H9 (cell line): ENCODE results near the gene TMCC2. TPM values are rescaled to one million over a fixed set of nuclear protein-coding genes. Genes with fewer than 3 reads are reported as not detected.
A peak's percentile ranks its signal among the peaks of the same experiment; 100 is the strongest.

ENCODE experiments used
- DNase-seq: peaks from one replicate; pipeline ENCODE4 v3.0.0-alpha.2; 2017
- H2AFZ ChIP-seq: one replicate; pipeline ENCODE4 v1.6.1; 2013; ENCODE audit warnings: mild to moderate bottlenecking, low read length, control low read depth, moderate library complexity
- H2AK5ac ChIP-seq: 2 replicates; pipeline ENCODE4 v1.6.1; 2013; ENCODE audit warnings: low read length, control low read depth, mixed read lengths; ENCODE audit not compliant: insufficient read length
- H2BK120ac ChIP-seq: one replicate; pipeline ENCODE4 v1.6.1; 2013; ENCODE audit warnings: low read depth, mild to moderate bottlenecking, low read length, control low read depth, inconsistent platforms; ENCODE audit not compliant: poor library complexity, severe bottlenecking
- H2BK12ac ChIP-seq: 2 replicates; pipeline ENCODE4 v1.6.1; 2013; ENCODE audit warnings: low read length, control low read depth, mixed read lengths, low read depth; ENCODE audit not compliant: insufficient read length
- H2BK15ac ChIP-seq: 2 replicates; pipeline ENCODE4 v1.6.1; 2013; ENCODE audit warnings: low read depth, low read length, control low read depth
- H2BK20ac ChIP-seq: one replicate; pipeline ENCODE4 v1.6.1; 2013; ENCODE audit warnings: low read depth, mild to moderate bottlenecking, low read length, control low read depth, inconsistent platforms; ENCODE audit not compliant: poor library complexity, severe bottlenecking
- H2BK5ac ChIP-seq: 2 replicates; pipeline ENCODE4 v1.6.1; 2013; ENCODE audit warnings: low read length, control low read depth, mixed read lengths; ENCODE audit not compliant: insufficient read length
- H3K14ac ChIP-seq: 2 replicates; pipeline ENCODE4 v1.6.1; 2013; ENCODE audit warnings: low read length, control low read depth; ENCODE audit not compliant: insufficient read depth
- H3K18ac ChIP-seq: 2 replicates; pipeline ENCODE4 v1.6.1; 2013; ENCODE audit warnings: low read depth, mild to moderate bottlenecking, mixed read lengths, low read length, control low read depth; ENCODE audit not compliant: insufficient read length
- H3K23ac ChIP-seq: 2 replicates; pipeline ENCODE4 v1.6.1; 2013; ENCODE audit warnings: low read length, control low read depth, mixed read lengths, low read depth; ENCODE audit not compliant: insufficient read length
- H3K23me2 ChIP-seq: 2 replicates; pipeline ENCODE4 v1.6.1; 2013; ENCODE audit warnings: low read depth, mild to moderate bottlenecking, mixed read lengths, low read length, control low read depth; ENCODE audit not compliant: insufficient read length, poor library complexity, severe bottlenecking
- H3K27ac ChIP-seq: 2 replicates; pipeline ENCODE4 v1.5.1; 2013; ENCODE audit warnings: low read length, control low read depth, mixed read lengths, low read depth; ENCODE audit not compliant: insufficient read length
- H3K27me3 ChIP-seq: 2 replicates; pipeline ENCODE4 v1.6.1; 2013; ENCODE audit warnings: low read length, control low read depth, inconsistent platforms; ENCODE audit not compliant: insufficient read depth
- H3K4ac ChIP-seq: 2 replicates; pipeline ENCODE4 v1.6.1; 2013; ENCODE audit warnings: low read depth, mild to moderate bottlenecking, control low read depth, inconsistent platforms, low read length, moderate library complexity
- H3K4me1 ChIP-seq: 2 replicates; pipeline ENCODE4 v1.6.1; 2013; ENCODE audit warnings: low read length, control low read depth, inconsistent platforms; ENCODE audit not compliant: insufficient read depth
- H3K4me2 ChIP-seq: 2 replicates; pipeline ENCODE4 v1.6.1; 2013; ENCODE audit warnings: low read length, control low read depth, mixed read lengths; ENCODE audit not compliant: insufficient read length, insufficient read depth
- H3K56ac ChIP-seq: 2 replicates; pipeline ENCODE4 v1.6.1; 2013; ENCODE audit warnings: low read depth, mild to moderate bottlenecking, mixed read lengths, low read length, control low read depth; ENCODE audit not compliant: insufficient read length
- H3K79me1 ChIP-seq: 2 replicates; pipeline ENCODE4 v1.6.1; 2013; ENCODE audit warnings: low read depth, mild to moderate bottlenecking, moderate library complexity, low read length, control low read depth, inconsistent platforms; ENCODE audit not compliant: insufficient read depth, poor library complexity, severe bottlenecking
- H3K79me2 ChIP-seq: 2 replicates; pipeline ENCODE4 v1.6.1; 2013; ENCODE audit warnings: low read length, control low read depth, inconsistent platforms; ENCODE audit not compliant: insufficient read depth
- H3K9ac ChIP-seq: 2 replicates; pipeline ENCODE4 v1.6.1; 2013; ENCODE audit warnings: low read length, control low read depth, mixed read lengths; ENCODE audit not compliant: insufficient read length; ENCODE audit errors: extremely low read depth
- H3K9me3 ChIP-seq: one replicate; pipeline ENCODE4 v1.6.1; 2013; ENCODE audit warnings: low read depth, low read length, inconsistent platforms; ENCODE audit not compliant: control insufficient read depth
- H3T11ph ChIP-seq: one replicate; pipeline ENCODE4 v1.6.1; 2013; ENCODE audit warnings: mild to moderate bottlenecking, low read length, control low read depth, inconsistent platforms
- H4K20me1 ChIP-seq: one replicate; pipeline ENCODE4 v1.6.1; 2013; ENCODE audit not compliant: control insufficient read depth, insufficient read length, insufficient read depth
- H4K5ac ChIP-seq: 2 replicates; pipeline ENCODE4 v1.6.1; 2013; ENCODE audit warnings: low read depth, mild to moderate bottlenecking, mixed read lengths, low read length, control low read depth; ENCODE audit not compliant: insufficient read length
- H4K8ac ChIP-seq: replicated peaks from 2 replicates; pipeline ENCODE4 v1.6.1; 2013; ENCODE audit warnings: low read length, control low read depth, mixed read lengths, low read depth; ENCODE audit not compliant: insufficient read length
- H4K91ac ChIP-seq: 2 replicates; pipeline ENCODE4 v1.6.1; 2013; ENCODE audit warnings: low read depth, mild to moderate bottlenecking, moderate library complexity, mixed read lengths, low read length, control low read depth; ENCODE audit not compliant: insufficient read length
- H3K27ac Mint-ChIP-seq, 3 experiments: 2 replicates in 2 of 3; 3 replicates in 1 of 3; pipeline ENCODE4 v1.8.0; 2020 to 2021; ENCODE audit warnings: mixed read lengths in 3 of 3, mild to moderate bottlenecking in 1 of 3, moderate library complexity in 1 of 3
- H3K27me3 Mint-ChIP-seq: 2 replicates; pipeline ENCODE4 v1.8.0; 2021; ENCODE audit warnings: low read depth, mild to moderate bottlenecking, moderate library complexity, mixed read lengths
- H3K36me3 Mint-ChIP-seq, 3 experiments: 2 replicates in 2 of 3; 3 replicates in 1 of 3; pipeline ENCODE4 v1.8.0; 2020 to 2021; ENCODE audit warnings: low read depth in 3 of 3, mixed read lengths in 3 of 3; ENCODE audit not compliant: insufficient read depth in 1 of 3
- H3K4me1 Mint-ChIP-seq, 2 experiments: 2 replicates each; pipeline ENCODE4 v1.8.0; 2020; ENCODE audit warnings: mixed read lengths in 2 of 2
- H3K4me3 Mint-ChIP-seq, 2 experiments: 2 replicates in 1 of 2; 3 replicates in 1 of 2; pipeline ENCODE4 v1.8.0; 2020 to 2021; ENCODE audit warnings: mild to moderate bottlenecking in 2 of 2, mixed read lengths in 2 of 2, moderate library complexity in 1 of 2
- H3K9me3 Mint-ChIP-seq, 2 experiments: 2 replicates in 1 of 2; 3 replicates in 1 of 2; pipeline ENCODE4 v1.8.0; 2020; ENCODE audit warnings: mild to moderate bottlenecking in 2 of 2, mixed read lengths in 2 of 2, moderate library complexity in 1 of 2
- CTCF ChIP-seq: fragments of 200-600 bp; sonication (generic); conservative IDR thresholded peaks from 3 replicates; pipeline ENCODE4 v1.8.0; 2021; ENCODE audit warnings: antibody characterized with exemption, mild to moderate bottlenecking
- WGBS: extraction: QIAGEN DNeasy Blood & Tissue Kit; methylation state at CpG from one replicate; pipeline ENCODE4 v1.1.7; 2013; ENCODE audit warnings: missing lambda C conversion rate, low lambda C conversion rate, mixed read lengths; ENCODE audit not compliant: insufficient read length; ENCODE audit errors: extremely low coverage; 5-methylcytosine and 5-hydroxymethylcytosine counted together
- total RNA-seq: library from RNA; stranded (reverse); gene quantifications from 2 replicates; pipeline ENCODE4 v1.2.1, GENCODE V29; 2021

TMCC2 gene
- total RNA-seq, 1 experiment from 2014 or later = 11.7 TPM

DNA sequence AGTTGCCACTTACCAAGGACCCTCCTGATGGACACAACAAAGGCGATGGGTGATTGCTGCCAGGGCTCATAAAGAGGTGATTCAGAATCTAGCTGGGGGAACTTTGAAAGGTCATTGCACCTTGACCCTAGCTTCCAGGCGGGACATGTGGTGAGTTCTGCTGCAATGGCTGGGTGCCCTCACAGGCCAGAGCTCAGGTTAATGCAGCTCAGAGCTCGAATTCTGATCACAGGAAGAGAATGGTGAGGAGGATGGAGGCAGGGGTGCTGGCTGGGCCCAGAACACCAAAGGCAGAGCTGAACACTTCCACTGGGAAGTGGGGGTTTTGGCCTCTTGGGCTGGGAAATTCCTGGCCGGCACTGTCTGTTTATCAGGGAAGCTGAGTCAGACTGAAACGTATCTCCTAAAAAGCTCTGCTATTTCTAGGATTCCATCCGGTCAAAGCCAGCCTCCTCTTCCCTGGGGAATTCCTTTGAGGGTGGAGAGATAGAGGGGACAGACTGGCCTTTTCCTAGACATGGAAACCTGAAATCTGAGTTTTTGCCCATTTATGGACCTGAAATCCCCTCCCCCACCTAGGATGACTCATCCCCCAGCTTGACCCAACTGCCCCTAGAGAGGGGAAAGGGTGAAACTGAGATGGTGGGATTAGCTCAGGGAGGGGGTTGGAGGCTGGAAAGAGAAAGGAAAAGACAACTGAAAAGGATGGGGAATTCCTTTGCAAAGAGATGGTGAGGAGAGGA lies 66.6 kb downstream of the TMCC2 start:
- WGBS = no CpG with 5 or more reads among the region's 6 CpGs
- Mint-ChIP-seq H3K36me3 (no peaks in the 10 kb centered on the region; a peak in 1 of 7 replicates), H3K9me3 (no peaks in the 10 kb centered on the region), H3K27ac (peak overlapping the region; percentile 96 to 100 (median 97)), H3K4me1 (peaks cover 51 to 59% of the 10 kb centered on the region in 2 experiments), H3K27me3 (no peaks in the 10 kb centered on the region), H3K4me3 (peak overlapping the region; percentile 4 to 54; a peak in 4 of 5 replicates)
- Histone ChIP-seq H2AK5ac (peak overlapping the region; percentile 38), H4K20me1 (no peaks in the 10 kb centered on the region), H3K27me3 (no peaks in the 10 kb centered on the region), H3K18ac (peak overlapping the region; percentile 92), H3K9ac (peak overlapping the region; percentile 50), H2BK15ac (no peak overlapping the region), H3K79me1 (no peaks in the 10 kb centered on the region), H3K4ac (peak overlapping the region; percentile 88), H3K23me2 (no peaks in the 10 kb centered on the region), H3T11ph (peak overlapping the region; percentile 55), H3K14ac (peak overlapping the region; percentile 93), H2AFZ (no peak overlapping the region), H2BK12ac (peak overlapping the region; percentile 59), H3K9me3 (no peaks in the 10 kb centered on the region), H3K4me1 (peaks cover 20% of the 10 kb centered on the region), H3K23ac (no peak overlapping the region), H2BK20ac (no peak overlapping the region), H2BK120ac (peak overlapping the region; percentile 71), H3K79me2 (no peaks in the 10 kb centered on the region), H3K56ac (peak overlapping the region; percentile 26), H4K8ac (peak overlapping the region; percentile 24), H3K27ac (peak overlapping the region; percentile 96), H2BK5ac (peak overlapping the region; percentile 64), H3K4me2 (peak overlapping the region; percentile 9), H4K91ac (peak overlapping the region; percentile 87), H4K5ac (peak overlapping the region; percentile 88)
- DNase-seq = peak; percentile 69
- no peak for TF ChIP-seq CTCF
